NCI-H1930 (cell line): ENCODE results near the gene DNAJC3.
A peak's percentile ranks its signal among the peaks of the same experiment; 100 is the strongest.
"Not testable (repeated sequence)": the region's sequence is repeated elsewhere in the genome, so short reads cannot be mapped to it uniquely, and the experiment has no call there.

Experiments
- DNase-seq, 2 experiments: peaks; one replicate each; lab custom pipeline; 2025; lab: John Stamatoyannopoulos, UW

The DNAJC3 gene, protein sequence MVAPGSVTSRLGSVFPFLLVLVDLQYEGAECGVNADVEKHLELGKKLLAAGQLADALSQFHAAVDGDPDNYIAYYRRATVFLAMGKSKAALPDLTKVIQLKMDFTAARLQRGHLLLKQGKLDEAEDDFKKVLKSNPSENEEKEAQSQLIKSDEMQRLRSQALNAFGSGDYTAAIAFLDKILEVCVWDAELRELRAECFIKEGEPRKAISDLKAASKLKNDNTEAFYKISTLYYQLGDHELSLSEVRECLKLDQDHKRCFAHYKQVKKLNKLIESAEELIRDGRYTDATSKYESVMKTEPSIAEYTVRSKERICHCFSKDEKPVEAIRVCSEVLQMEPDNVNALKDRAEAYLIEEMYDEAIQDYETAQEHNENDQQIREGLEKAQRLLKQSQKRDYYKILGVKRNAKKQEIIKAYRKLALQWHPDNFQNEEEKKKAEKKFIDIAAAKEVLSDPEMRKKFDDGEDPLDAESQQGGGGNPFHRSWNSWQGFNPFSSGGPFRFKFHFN

DNA sequence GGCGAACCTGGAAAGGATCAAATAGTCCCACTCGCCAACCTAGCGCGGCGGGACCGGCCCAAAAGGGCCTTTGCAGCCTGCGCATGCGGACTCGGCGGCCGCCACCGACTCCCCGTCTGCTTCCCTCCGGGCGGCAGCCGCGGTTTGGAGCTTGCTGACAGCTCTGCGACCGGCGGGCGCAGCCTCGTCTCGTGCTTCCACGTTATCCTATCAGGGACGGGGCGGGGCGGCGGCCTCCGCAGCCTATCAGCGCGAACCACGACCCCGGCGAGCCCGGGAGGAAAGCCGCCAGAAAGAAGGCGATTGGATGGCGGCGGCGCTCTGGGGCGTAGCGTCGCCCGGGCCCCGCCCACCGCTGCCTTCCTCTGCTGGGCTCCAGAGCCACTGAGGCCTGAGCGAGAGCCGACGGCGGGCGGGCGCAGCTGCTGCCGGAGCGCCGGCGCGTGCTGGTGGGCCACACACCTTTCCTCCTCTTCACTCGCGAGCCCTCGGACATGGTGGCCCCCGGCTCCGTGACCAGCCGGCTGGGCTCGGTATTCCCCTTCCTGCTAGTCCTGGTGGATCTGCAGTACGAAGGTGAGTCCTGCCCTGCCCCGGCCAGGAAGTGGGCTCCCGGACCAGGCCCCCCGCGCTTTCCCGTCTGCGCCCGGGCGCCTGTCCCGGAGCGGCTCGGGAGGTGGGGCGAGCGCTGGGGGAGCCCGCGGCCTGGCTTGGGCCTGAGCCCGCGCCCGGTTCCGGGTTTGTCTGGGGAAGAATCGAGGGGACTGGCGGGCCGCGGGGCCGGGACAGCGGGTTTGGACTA is at the start of gene DNAJC3:
Gene DNAJC3, plus strand, starts transcription at position 378 of the 802 bp plus-strand sequence. Its CDS starts 117 bp downstream, at position 495.
- DNase-seq, result peak; percentile 93 to 97

DNA sequence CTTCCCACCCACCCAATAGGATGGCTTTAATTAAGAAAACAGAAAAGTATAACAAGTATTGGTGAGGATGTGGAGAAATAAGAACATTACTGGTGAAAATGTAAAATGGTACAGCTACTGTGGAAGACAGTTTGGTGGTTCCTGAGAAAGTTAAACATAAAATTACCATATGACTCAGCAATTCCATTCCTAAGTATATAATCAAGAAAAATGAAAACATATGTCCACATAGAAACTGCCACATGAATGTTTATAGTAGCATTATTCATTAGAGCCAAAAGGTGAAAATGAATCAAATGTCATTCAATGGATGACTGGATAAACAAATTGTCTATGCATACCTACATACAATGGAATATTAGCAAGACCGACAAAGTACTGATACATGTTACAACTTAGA is 49.3 kb upstream of the DNAJC3 start:
- no peak for DNase-seq

DNA sequence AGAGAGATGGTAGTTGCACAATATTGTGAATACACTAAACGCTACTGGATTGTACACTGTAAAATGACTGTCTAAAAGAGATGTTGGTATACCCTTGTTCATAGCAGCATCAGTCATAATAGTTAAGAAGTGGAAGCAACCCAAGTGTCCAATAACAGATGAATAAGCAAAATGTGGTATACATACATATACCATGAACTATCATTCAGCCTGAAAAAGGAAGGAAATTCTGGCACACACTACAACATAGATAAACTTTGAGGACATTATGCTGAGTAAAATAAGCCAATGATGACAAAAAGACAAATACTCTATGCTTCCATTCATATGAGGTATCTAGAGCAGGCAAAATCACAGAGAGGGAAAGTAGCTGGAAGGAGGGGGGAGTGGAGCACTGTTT is 48.5 kb upstream of the DNAJC3 start:
- no peak for DNase-seq

DNA sequence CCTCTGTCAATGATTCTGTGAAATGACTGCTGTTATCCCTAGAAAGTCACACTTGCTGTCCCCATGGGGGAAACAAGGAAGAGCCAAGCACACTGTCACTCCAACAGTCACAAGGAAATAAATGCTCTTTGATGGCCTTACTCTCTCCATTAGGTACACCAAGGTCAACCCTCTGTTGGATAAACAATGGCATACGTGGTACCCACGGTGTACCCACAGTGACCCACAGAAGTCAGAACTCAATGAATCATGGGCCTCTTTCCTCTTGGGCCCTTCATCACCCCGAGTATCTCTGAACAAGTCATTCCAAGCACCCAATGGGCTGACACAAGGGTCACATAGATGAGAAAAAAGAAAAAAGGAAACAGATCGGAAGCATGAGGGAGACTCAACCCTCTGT is 47.9 kb upstream of the DNAJC3 start:
- DNase-seq, result no peak

DNA sequence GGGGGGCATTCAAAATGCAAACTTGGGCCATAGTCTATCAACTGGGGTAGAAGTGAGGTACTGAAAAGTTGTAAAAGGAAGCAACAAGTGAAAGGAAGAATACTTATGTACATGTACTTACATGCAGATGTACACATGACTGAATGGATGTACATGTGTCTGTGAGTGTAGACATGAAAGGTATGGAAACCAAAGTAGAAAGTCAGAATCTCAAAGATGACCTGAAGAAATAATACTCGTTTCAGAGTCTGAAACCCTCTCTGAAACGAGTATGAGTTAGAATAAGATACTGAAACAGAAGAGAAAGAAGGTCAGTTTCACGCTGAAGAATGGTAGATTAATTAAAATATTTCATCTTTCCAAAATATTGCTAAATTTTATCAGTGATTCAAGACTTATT is 46.3 kb upstream of the DNAJC3 start:
- DNase-seq, result no peak

DNA sequence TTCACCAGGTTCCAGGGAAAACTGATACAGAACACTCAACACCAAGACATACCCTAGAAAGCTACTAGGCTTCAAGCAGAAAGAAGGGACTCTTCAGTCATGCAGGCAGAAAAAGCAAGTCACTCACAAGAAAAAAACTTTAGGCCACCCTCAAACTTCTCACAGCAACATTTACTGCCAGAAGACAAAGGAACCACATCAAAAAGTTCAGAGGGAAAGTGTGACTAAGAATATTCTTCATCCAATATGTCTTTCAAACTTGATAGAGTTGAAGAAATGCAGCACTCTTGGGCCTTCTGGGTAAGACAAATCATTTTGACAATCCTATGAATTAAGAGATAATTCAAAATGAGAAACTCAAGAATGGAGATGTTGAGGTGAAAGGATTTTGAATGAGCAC is 40.1 kb upstream of the DNAJC3 start:
- no peak for DNase-seq

DNA sequence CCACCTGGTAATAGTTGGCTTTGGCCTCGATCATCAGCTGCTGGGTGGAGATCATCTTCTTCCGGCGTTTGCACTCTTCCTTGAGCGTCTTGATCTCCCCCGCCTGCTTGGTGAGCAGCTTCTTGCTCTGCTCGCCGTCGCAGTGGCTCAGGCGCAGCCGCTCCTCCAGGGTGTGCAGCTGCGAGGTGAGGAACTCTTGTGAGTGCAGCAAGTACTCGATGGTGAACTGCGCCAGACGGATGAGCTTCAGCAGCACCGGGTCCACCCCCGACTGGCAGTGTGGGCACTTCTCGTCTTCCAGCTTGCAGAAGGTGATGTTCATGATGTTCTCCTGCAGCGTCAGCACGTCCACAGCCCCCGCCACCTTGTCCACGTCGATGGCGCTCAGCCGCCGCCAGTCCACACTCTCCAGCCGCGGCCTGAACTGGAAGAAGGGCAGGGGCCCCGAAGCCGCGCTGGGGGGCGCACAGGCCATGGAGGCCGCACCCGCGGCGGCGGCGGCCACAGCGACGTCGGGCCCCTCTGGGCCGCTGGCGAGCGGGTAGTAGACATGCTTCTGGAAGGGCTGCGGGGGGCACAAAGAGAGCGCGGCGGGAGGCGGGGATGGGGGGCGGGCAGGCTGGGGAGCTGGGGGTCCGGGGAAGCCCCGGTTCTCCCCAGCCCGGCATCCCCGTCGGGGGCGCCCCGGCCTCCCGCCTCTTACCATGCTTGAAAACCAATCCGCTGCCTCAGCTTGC is 35.5 kb upstream of the DNAJC3 start:
- DNase-seq, result no peak

DNA sequence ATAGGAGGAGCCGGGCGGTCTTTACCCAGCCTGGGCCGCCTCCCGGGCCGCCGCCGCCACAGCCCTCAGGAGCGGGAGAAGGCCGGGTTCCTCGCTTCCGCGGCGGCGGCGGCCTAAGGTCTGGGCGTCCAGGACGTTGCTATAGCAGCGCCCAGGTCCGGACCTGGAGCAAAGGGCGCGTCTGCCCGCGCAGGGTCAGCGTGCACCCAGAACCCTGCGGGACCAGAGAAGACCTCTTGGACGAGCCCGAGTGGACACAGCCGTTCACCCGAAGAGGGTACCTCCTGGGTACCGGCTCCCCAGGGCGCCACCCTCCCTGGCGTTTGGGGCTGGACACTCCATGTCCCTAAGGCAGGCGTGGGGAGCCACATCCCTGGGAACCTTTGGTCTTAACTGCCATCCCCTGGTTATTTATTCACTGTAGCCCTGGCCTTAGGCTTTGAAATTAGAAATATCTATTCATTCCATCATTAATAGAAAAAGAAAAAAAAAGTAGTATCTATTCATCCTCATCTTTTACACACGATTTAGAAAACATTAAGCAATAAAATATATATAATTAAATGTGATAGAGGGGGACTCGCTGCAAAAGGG is 34.8 kb upstream of the DNAJC3 start:
- no peak for DNase-seq

DNA sequence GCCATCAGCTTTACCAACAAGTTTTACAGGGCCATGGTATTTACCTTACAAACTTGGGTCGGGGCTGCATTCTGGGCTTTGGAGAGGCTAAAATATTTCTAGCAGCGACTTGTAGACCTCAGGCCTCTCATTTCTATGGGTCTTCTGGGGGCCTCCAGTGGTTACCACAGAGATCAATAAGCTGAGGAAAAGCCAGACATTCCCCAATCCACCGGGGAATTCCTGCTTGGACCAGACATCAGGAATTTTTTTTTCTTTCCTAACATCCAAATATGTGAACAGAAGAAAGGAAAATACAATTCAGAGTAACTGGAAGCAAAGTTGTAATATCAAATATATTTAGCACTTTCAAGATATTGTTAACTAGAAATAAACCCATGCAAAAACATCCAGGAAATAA is 33.9 kb upstream of the DNAJC3 start:
- no peak for DNase-seq

DNA sequence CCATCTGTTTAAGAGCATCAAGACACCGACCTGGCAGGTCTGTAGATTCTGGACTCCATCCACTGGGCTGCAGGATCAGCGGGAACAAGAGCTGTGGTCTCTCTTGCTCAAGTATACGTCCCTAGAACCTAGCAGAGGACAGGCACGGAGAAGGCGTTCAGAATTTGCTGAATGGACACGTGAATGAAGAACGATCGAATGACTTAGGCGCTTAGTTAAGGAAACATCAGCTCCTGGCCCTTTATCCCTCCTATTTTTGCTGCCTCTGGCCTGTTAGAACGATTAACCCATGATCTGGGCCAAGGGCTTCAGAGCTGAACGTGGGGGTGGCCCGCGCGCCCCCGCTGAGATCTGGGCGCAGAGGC is 33.4 kb upstream of the DNAJC3 start:
- DNase-seq, result no peak

DNA sequence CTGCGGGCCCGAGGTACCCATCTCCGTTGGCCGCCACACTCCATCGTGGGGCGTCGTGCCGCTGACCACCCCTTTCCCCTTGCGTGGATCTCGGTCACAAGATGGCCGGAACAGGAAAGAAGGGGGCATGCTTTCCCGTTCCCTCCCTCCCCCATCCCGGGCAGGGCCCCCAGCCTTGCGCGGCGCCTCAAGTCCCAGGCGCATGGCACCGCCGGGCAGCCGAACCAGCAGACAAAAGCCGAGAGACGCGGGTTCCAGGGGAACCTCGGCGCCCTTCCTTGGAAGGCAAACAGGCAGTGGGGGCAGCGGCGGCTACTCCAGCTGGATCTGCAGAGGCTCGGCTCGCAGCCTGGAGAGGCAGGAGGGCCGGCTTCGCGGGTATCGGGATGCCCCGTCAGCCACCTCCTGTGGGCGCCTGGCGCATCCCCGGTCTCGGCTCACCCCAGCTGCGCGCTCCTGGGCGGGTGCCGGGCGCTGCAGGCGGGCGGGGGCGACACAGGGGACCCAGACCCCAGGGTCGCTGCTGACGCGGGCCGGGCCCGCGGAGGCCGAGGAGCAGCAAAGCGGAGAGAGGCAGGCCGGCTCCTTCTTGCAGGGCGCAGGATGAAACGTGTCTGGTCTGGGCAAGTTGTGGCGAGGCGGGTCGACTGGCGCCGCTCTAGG is 32.9 kb upstream of the DNAJC3 start:
- DNase-seq, result no peak

DNA sequence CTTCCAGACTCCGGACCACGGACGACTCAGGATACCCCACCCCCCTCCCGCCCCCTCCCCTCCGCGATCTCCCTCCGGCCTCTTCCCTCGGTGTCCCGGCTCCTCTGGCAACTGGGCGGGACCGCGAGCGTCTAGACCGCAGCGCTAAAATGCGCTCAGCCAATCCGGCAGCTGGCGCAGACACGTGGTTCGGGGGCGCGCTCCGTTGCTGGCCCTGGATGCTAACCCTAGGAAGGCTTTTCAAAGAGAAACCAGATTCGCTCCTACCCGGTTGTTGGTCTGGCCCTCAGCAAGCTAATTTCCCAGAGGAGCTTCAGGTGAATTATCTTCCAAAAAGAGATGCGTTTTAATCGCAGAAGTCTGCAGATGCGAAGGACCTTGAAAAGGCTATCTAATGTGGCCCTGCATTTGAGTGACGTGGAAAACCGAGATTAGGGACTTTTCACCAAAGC is 32.3 kb upstream of the DNAJC3 start, which contains the start of gene DZIP1:
Gene DZIP1, minus strand, starts transcription at position 106 of the 452 bp plus-strand sequence. CDS start 2,677 bp downstream, outside the sequence.
- DNase-seq, result peak; percentile 75 to 76

DNA sequence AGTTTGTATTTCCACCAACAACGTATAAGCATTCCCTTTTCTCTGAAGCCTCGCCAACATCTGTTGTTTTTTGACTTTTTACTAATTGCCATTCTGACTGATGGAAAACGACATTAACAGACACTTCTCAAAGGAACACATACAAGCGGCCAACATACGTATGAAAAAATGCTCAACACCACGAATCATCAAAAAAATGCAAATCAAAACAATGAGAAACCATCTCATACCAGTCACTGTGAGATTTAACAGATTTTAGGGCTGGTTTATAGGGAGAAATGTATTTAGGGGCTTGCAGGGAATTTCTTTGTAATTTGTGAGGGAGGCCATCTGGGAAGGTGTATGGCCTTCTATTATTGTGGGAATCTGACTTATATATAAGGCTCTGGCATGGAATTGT is 29.6 kb upstream of the DNAJC3 start:
- no peak for DNase-seq

DNA sequence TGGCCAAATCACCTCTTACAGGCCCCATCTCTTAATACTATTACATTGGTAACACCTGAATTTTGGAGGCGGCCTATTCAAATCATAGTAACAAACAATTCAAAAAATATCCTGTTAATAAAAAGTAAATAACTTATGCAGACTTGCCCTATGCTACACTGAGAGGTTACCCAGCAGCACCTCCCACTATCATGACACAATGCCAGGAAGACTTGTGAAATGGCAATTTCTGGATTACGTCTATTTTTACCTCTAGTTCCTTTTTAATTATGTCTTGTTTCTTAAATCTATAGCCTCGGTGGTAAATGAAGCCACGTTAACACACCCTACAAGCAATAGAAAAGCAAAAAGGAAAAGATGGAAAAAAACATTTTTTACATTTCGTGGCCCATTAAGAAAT is 26.2 kb upstream of the DNAJC3 start:
- DNase-seq, result no peak

DNA sequence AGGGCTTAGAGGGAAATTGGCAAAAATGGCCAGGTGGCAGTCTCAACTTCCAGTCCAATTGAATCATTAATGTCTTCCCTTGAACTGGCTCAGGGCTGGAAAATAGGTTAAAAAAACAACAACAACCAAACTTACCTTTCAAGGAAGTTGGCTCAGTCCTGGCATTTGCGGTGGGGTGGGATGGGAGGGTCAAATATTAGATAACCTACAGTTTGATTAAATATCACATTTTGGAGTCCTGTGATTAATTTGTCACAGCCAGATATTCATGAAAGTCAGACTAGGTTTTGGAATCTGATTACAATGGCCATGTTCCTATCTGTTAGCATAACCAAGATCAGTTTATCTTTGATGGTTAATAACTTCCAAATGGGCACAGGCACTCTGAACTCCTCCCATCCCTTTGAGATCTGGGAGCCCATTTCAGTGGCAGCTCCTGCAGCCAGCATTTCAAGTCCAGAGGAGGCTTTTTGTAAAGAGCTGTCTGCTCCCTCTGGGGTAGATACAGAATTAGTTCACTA is 24.6 kb upstream of the DNAJC3 start:
- DNase-seq, result no peak

DNA sequence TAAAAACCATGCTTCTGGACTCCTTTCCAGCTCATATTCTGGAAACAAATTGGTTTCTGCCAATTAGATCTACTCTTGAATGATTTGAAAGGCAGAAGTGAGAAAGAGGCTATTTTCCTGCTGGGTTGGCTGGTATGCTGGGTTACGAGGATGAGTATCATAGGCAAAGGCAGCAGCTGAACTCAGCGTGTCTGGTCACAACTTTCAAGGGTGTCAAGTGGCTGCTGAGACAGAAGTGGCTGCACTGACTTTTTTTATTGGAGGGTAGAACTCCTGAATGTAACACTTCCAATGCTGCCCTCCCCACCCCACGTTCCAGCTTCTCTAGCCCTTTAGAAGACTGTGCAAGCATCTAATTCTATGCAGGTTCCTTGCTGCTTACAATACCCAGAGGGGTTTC is 24.1 kb upstream of the DNAJC3 start:
- DNase-seq, result no peak

DNA sequence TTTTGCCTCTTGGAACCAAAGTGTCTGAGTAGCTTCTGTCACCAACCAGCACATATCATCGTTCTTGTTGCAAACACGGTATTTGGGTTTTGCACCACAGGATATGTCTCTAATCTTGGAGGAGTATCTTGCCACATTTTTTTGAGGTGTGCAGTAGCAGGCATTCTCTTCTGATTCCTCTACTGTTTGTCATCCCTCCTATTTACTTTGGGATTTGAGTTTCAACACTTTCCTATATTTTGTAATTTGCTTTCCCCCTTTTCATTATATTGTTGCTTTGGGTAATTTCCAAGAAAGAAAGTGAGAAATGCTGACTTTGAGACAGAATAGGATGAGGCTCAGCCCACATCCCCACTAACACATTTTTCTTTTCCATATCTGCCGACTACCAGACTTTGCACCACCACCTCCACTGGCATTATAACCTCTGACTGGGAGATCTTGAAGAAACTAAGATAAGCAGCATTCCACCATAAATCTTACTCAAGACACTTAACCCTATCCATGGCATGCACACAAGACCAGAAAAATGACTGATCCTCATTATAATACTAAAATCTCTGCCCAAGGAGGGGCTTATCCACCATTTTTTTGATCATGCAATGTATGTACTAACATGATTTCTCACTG is 20.4 kb upstream of the DNAJC3 start:
- no peak for DNase-seq

DNA sequence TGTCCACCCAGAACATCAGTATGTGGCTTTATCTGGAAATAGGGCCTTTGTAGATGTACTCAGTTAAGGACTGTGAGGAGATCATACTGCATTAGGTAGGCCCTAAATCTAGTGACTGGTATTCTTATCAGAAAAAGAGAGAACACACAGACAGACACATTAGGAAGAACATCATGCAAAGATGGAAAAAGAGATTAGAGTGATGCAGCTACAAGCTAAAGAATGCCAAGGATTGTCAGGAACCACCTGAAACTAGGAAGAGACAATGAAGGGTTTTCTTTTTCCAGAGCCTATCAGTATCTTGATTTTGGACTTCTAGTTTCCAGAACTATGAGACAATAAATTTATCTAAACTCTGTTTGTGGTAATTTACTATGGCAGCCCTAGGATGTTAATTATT is 17.4 kb upstream of the DNAJC3 start:
- DNase-seq, result no peak

DNA sequence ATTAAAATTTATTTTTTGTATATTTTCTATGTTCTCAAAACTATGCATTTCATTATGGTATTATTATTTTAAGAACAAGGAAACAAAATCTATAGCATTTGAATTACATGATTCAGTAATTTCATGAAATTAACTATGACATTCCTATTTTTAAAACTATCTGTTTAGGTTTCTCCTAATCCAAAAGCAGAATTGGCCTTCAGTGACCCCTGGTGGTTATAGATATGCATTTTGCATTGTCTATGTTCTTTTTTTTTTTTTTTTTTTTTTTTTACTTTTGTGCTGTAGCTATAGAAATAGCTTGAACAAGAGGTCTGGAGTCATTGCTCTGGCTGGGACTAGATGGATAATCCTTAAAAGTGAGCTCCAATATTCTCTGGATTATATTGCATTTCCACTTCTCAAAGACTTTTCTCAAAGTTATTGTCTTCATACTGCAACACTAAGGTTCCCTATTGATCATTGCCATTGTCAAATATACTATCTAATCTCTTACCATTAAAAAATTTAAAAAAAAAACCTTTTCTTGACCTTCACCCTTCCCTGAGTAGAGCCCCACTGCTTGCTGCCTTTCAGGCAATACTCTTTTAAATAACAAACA is 15.9 kb upstream of the DNAJC3 start:
- DNase-seq, result peak in 1 of 2 experiments; percentile 51

DNA sequence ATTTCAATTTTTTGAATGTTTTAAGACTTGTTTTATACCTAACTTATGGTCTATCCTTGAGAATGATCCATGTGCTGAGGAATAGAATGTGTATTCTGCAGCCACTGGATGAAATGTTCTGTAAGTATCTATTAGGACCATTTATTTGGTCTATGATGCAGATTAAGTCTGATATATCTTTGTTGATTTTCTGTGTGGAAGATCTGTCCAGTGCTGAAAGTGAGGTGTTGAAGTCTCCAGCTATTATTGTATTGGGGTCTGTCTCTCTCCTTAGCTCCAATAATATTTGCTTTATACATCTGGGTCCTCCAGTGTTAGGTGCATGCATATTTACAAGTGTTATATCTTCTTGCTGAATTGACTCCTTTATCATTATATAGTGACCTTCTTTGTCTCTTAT is 9.7 kb upstream of the DNAJC3 start:
- not testable (repeated sequence) for DNase-seq
